Kidney (tissue), 14 donors: ENCODE measurements around the gene MAP3K5. TPM values are rescaled to one million over a fixed set of nuclear protein-coding genes. Genes with fewer than 3 reads are reported as not detected.

ENCODE experiments used
- DNase-seq, 5 donors: peaks; one replicate each; pipeline ENCODE4 v3.0.0-alpha.2; 2013 to 2020
- FAIRE-seq: peaks from 2 replicates; lab custom pipeline; 2012; peaks lifted over from hg19 to GRCh38; lab: Jason Lieb, UNC
- H3K27ac ChIP-seq, 2 donors: one replicate each; pipeline ENCODE4 v1.7.0; 2013; ENCODE audit warnings: low read depth in 2 of 2, low read length in 2 of 2, inconsistent platforms in 1 of 2
- H3K27me3 ChIP-seq: one replicate; pipeline ENCODE4 v1.7.1; 2013; ENCODE audit warnings: low read length, inconsistent platforms; ENCODE audit not compliant: control insufficient read depth, insufficient read depth
- H3K36me3 ChIP-seq, 3 donors: one replicate each; pipeline versions ENCODE4 v1.7.0 to v1.7.1; 2013; ENCODE audit warnings: low read length in 3 of 3, control low read depth in 1 of 3, inconsistent platforms in 1 of 3; ENCODE audit not compliant: insufficient read depth in 3 of 3, control insufficient read depth in 2 of 3
- H3K4me1 ChIP-seq, 3 donors: one replicate each; pipeline versions ENCODE4 v1.7.0 to v1.7.1; 2013; ENCODE audit warnings: low read length in 3 of 3, inconsistent platforms in 1 of 3, low read depth in 1 of 3; ENCODE audit not compliant: control insufficient read depth in 2 of 3, insufficient read depth in 2 of 3
- H3K4me3 ChIP-seq, 3 donors: one replicate each; pipeline versions ENCODE4 v1.7.0 to v1.8.1; 2013; ENCODE audit warnings: low read length in 3 of 3, control low read depth in 1 of 3, inconsistent platforms in 1 of 3
- H3K9ac ChIP-seq, 3 donors: one replicate each; pipeline versions ENCODE4 v1.7.0 to v1.7.1; 2013; ENCODE audit warnings: low read length in 3 of 3, control low read depth in 1 of 3, inconsistent platforms in 1 of 3
- H3K9me3 ChIP-seq, 3 donors: one replicate each; pipeline versions ENCODE4 v1.7.0 to v1.7.1; 2013; ENCODE audit warnings: low read length in 3 of 3, control low read depth in 1 of 3, inconsistent platforms in 1 of 3; ENCODE audit not compliant: control insufficient read depth in 2 of 3, insufficient read depth in 1 of 3
- intact Hi-C: fragments of 100-400 bp; cut with DNase I; formaldehyde crosslinking; loops from one replicate; pipeline ENCODE4 v1.11.1; 2022
- polyA plus RNA-seq: library from polyadenylated mRNA; stranded (reverse); fragments of 350-450 nt; fragmentation: Illumina TruSeq; extraction: RNeasy Lipid Tissue Mini Kit (QIAGEN cat#74804); gene quantifications from one replicate; pipeline ENCODE4 v1.2.3, GENCODE V29; 2014; ENCODE audit warnings: low read depth, low replicate concordance; ENCODE audit not compliant: insufficient read depth
- total RNA-seq: library from RNA; stranded (reverse); fragmentation: NEBNext Ultra II Directional; extraction: Animal tissue kit (Norgen Biotek cat#: 25700); gene quantifications from one replicate; pipeline ENCODE4 v1.2.1, GENCODE V29; 2021
- TF ChIP-seq, protein P1 (sequence below): IDR thresholded peaks from 3 replicates; pipeline ENCODE4 v1.5.1; 2012; ENCODE audit warnings: mild to moderate bottlenecking, moderate library complexity, borderline replicate concordance; ENCODE audit not compliant: insufficient read depth; ENCODE audit errors: extremely low read depth
- donor health status: control.
- donor health status: control.
- donor health status: control.
- donor health status: control.
- donor health status: control.
- donor health status: DM: yes; HTN: yes; CAD: no.
- donor health status: Normal renal cell carcinoma (clear cell type).

The MAP3K5 gene
- total and polyA plus RNA-seq, 2 donors from 2014 or later, result 5.9 to 32.9 TPM

DNA sequence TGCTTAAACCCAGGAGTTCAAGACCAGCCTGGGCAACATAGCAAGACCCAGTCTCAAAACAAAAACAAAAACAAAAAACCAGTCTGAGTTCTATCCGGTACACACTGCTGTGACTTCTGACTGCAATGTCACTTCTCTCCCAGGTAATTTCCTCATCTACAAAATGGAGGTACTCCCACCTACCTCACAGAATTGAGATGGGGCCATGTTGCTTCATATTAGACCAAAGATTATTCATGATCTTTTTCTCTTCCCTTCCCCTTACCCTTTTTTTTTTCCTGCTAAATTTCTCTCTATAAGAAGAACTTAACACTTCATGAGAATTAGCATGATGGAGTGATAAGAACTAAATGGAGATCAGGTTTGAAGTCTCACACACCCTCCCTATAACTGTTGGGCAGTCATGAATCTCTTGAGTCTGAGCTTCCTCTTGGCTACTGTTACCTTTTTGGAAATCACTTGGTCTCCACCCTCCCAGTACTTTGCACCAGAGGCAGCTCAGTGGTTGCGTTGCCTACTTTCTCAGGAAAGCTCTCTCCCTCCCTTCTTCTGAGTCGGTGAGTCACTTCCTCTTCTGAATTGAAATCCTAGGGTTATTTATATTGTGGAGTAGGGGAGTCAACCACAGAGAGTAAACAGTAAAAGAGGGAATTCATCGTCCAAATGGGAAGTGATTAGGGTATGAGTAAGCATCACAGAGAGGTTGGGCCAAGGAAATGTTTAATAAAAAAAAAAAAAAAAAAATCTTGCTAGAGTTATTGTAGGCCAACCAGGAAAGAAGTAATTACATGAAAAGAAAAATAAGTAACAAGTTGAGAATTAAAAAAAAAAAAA, 182.2 kb downstream of the MAP3K5 start:
- H3K9me3 ChIP-seq, result no peaks in the 10 kb centered on the region
- peak; percentile 79 for FAIRE-seq
- no peak overlapping the region for H3K9ac ChIP-seq
- no peak for DNase-seq
- peaks cover 0 to 4% (median 0%) of the 10 kb centered on the region in 3 donors for H3K36me3 ChIP-seq
- H3K27me3 ChIP-seq, result no peaks in the 10 kb centered on the region
- peaks cover 0 to 7% (median 4%) of the 10 kb centered on the region in 3 donors for H3K4me1 ChIP-seq
- TF ChIP-seq, protein P1, sequence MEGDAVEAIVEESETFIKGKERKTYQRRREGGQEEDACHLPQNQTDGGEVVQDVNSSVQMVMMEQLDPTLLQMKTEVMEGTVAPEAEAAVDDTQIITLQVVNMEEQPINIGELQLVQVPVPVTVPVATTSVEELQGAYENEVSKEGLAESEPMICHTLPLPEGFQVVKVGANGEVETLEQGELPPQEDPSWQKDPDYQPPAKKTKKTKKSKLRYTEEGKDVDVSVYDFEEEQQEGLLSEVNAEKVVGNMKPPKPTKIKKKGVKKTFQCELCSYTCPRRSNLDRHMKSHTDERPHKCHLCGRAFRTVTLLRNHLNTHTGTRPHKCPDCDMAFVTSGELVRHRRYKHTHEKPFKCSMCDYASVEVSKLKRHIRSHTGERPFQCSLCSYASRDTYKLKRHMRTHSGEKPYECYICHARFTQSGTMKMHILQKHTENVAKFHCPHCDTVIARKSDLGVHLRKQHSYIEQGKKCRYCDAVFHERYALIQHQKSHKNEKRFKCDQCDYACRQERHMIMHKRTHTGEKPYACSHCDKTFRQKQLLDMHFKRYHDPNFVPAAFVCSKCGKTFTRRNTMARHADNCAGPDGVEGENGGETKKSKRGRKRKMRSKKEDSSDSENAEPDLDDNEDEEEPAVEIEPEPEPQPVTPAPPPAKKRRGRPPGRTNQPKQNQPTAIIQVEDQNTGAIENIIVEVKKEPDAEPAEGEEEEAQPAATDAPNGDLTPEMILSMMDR, result no peak
- no peak overlapping the region for H3K4me3 ChIP-seq
- intact Hi-C loops, result no loop called here
- H3K27ac ChIP-seq, result peak overlapping the region; percentile 4 to 20

DNA sequence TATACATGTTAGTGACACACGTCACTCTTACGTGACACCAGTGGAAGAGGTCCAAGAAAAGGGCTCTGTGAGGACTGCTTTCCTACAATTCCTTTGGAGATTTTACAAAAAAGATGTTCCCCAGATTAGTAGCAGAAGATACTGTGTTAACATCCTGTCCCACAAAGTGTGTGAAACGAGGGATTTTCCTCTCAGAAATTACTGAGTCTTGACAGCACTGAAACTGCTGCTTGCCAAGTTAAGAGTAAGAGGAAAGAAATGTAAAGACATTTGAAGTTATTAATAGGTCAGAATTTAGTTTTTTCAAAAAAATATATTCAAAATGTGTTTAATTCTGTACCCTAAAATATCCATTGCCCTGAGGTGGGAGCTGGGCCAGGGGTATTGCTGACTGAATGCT, 183.3 kb downstream of the MAP3K5 start:
- intact Hi-C loops, result no loop called here
- H3K9ac ChIP-seq, result no peak overlapping the region

DNA sequence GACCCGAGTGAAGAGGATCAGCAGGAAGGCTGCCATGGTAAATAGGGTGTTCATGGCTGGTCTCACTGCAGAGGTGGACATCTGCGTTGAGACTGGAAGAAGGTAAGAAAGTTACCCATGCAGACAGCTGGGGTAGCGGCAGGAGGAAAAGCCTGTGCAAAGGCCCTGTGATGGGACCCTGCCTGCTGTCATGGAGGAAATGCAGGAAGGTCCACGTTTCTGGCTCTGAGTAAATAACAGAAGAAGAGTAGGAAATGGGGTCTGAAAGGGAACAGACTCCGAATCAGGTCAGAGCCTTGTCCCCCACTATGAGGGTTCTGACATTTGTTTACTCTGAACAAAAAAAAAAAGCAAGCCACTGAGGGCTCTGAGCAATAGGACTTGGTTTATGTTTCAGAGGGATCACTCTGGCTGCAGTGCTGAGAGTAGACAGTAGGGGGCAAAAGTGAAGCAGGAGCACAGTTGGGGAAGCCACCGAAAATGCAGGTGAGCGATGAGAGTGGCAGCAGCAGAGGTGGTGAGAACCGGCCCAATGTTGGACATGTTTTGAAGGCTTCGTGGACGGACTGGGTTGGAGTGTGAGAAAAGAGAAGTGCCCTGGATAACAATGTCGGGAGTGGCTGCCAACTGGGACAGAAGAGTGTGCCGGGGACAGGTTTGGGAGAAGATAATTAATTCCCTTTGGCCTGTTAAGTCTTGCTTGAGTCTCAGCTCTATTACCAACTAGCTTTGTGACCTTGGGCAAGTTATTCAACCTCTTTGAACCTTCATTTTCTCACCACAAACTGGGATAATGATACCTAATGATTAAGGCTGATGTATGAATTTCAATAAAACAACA, 184.1 kb downstream of the MAP3K5 start:
- Histone ChIP-seq H3K27me3 (no peaks in the 10 kb centered on the region), H3K9ac (no peak overlapping the region), H3K4me1 (peaks cover 0 to 4% (median 4%) of the 10 kb centered on the region in 3 donors), H3K4me3 (no peak overlapping the region), H3K27ac (no peak overlapping the region), H3K9me3 (no peaks in the 10 kb centered on the region), H3K36me3 (peaks cover 0 to 10% (median 2%) of the 10 kb centered on the region in 3 donors)
- peak in 4 of 5 donors; percentile 74 to 76 (median 75) for DNase-seq
- FAIRE-seq, result no peak
- intact Hi-C loops, result no loop called here
- TF ChIP-seq, protein P1, result peak; percentile 89

More for the DNA sequence above, 183.3 kb downstream of the MAP3K5 start:
- peaks cover 0 to 4% (median 0%) of the 10 kb centered on the region in 3 donors for H3K36me3 ChIP-seq
- H3K4me1 ChIP-seq, result peaks cover 0 to 4% (median 4%) of the 10 kb centered on the region in 3 donors
- TF ChIP-seq, protein P1, result no peak
- no peak overlapping the region for H3K27ac ChIP-seq
- H3K9me3 ChIP-seq, result no peaks in the 10 kb centered on the region
- no peaks in the 10 kb centered on the region for H3K27me3 ChIP-seq
- FAIRE-seq (no peak), DNase-seq (no peak)
- no peak overlapping the region for H3K4me3 ChIP-seq
